ENCODE results near the gene GABBR1.

GABBR1 gene

GRCh38 chr6:29631209-29631810 is 1.7 kb downstream of the GABBR1 start:
- no peak overlapping the region for H3K27ac ChIP-seq (ENCODE audit: low read depth, low read length)
- H3K27me3 ChIP-seq (ENCODE audit: control insufficient read depth, insufficient read depth, low read length) = no peaks in the 10 kb centered on the region
- H3K4me1 ChIP-seq (ENCODE audit: control insufficient read depth, insufficient read depth, low read length) = peaks cover 45% of the 10 kb centered on the region
- H3K9ac ChIP-seq (ENCODE audit: low read length) = peak overlapping the region; percentile 75
- peak overlapping the region; percentile 64 for H3K4me3 ChIP-seq (ENCODE audit: low read depth, low read length)
- H3K36me3 ChIP-seq (ENCODE audit: control insufficient read depth, insufficient read depth, low read length) = no peaks in the 10 kb centered on the region
- H3K9me3 ChIP-seq (ENCODE audit: control insufficient read depth, insufficient read depth, low read depth, low read length) = no peaks in the 10 kb centered on the region

GRCh38 chr6:29630315-29630714 is 2.7 kb downstream of the GABBR1 start:
- H3K4me3 ChIP-seq (ENCODE audit: low read depth, low read length) = peak overlapping the region; percentile 64
- no peak overlapping the region for H3K27ac ChIP-seq (ENCODE audit: low read depth, low read length)
- no peaks in the 10 kb centered on the region for H3K36me3 ChIP-seq (ENCODE audit: control insufficient read depth, insufficient read depth, low read length)
- no peaks in the 10 kb centered on the region for H3K27me3 ChIP-seq (ENCODE audit: control insufficient read depth, insufficient read depth, low read length)
- H3K4me1 ChIP-seq (ENCODE audit: control insufficient read depth, insufficient read depth, low read length) = peaks cover 55% of the 10 kb centered on the region
- no peaks in the 10 kb centered on the region for H3K9me3 ChIP-seq (ENCODE audit: control insufficient read depth, insufficient read depth, low read depth, low read length)
- peak overlapping the region; percentile 18 for H3K9ac ChIP-seq (ENCODE audit: low read length)

DNA sequence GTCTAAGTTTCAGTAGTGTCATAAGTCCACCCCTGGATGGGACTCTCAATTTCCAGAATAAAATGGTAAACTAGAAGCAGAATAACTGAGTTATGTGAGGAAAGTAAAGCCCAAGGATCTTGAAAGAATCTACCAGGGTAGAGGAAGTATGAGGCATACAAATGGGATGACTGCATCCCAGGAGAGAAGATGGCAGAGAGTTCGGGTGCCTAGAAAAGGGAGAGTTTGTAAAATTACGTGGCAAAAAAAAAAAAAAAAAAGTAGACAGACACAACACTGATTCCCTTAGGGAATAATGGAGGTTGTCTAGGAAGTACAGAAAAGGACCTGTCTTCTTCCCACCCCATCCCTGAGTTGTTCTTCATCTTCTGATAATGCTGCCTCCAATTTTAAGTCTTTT is 3.4 kb downstream of the GABBR1 start:
- Histone ChIP-seq H3K4me1 (ENCODE audit: control insufficient read depth, insufficient read depth, low read length) (peaks cover 60% of the 10 kb centered on the region), H3K4me3 (ENCODE audit: low read depth, low read length) (peak overlapping the region; percentile 64), H3K27ac (ENCODE audit: low read depth, low read length) (no peak overlapping the region), H3K27me3 (ENCODE audit: control insufficient read depth, insufficient read depth, low read length) (no peaks in the 10 kb centered on the region), H3K9ac (ENCODE audit: low read length) (no peak overlapping the region), H3K36me3 (ENCODE audit: control insufficient read depth, insufficient read depth, low read length) (no peaks in the 10 kb centered on the region), H3K9me3 (ENCODE audit: control insufficient read depth, insufficient read depth, low read depth, low read length) (no peaks in the 10 kb centered on the region)

DNA sequence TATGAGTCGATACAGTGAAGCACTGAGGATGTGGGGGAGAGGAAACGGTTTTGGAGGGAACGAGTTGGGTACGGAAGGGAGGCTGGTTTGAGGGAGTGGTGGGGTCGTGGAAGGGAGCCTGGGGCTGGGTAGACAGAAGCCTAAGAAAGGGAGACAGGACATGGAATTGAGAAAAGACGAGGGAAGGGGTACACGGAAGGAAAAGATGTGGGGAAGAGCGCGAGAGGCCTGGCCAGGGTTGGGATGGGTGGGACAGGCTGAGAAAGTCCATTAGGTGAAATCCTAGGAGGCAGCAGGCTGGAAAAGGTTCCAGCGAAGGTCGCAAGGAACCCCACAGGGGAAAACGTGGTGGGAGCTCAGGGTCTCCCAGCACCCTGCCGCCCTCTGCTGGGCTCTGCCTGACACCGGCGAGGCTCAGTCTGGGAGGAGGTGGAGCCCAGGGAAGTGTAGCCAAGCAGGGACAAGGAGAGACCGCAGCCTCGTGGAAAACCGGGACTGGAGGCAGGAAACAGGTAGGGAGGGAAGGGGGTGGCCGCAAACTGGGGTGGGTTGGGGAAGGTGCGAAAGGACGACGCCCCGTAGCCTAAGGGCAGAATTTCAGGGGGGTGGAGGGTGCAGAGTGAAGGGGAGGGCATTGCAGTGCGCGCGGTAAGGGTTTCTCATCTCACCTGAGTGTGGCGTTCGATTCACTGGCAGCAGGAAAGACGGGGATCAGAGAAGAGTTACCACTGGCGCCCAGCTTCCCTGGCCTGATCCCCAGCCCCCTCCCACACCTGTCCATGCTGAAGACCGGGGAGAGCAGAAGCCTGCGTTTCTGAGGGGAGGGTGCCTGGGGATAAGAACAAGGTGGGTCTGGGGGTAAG is 4.3 kb downstream of the GABBR1 start:
- Histone ChIP-seq H3K4me1 (ENCODE audit: control insufficient read depth, insufficient read depth, low read length) (peaks cover 60% of the 10 kb centered on the region), H3K9me3 (ENCODE audit: control insufficient read depth, insufficient read depth, low read depth, low read length) (no peaks in the 10 kb centered on the region), H3K9ac (ENCODE audit: low read length) (peak overlapping the region; percentile 75), H3K4me3 (ENCODE audit: low read depth, low read length) (peak overlapping the region; percentile 64), H3K27me3 (ENCODE audit: control insufficient read depth, insufficient read depth, low read length) (no peaks in the 10 kb centered on the region), H3K36me3 (ENCODE audit: control insufficient read depth, insufficient read depth, low read length) (peaks cover 6% of the 10 kb centered on the region), H3K27ac (ENCODE audit: low read depth, low read length) (peak overlapping the region; percentile 17; the same call in 1 of the 2 replicates)

- peaks cover 13% of the 10 kb centered on the region for H3K36me3 ChIP-seq (ENCODE audit: control insufficient read depth, insufficient read depth, low read length)
- peak overlapping the region; percentile 71 for H3K4me3 ChIP-seq (ENCODE audit: low read depth, low read length)
- no peaks in the 10 kb centered on the region for H3K27me3 ChIP-seq (ENCODE audit: control insufficient read depth, insufficient read depth, low read length)
- H3K27ac ChIP-seq (ENCODE audit: low read depth, low read length) = peak overlapping the region; percentile 84; the same call in 1 of the 2 replicates
- H3K9ac ChIP-seq (ENCODE audit: low read length) = peak overlapping the region; percentile 79
- H3K9me3 ChIP-seq (ENCODE audit: control insufficient read depth, insufficient read depth, low read depth, low read length) = no peaks in the 10 kb centered on the region
- peaks cover 67% of the 10 kb centered on the region for H3K4me1 ChIP-seq (ENCODE audit: control insufficient read depth, insufficient read depth, low read length)
Observed at GRCh38 chr6:29627755-29628418, 5.1 kb downstream of the GABBR1 start.

DNA sequence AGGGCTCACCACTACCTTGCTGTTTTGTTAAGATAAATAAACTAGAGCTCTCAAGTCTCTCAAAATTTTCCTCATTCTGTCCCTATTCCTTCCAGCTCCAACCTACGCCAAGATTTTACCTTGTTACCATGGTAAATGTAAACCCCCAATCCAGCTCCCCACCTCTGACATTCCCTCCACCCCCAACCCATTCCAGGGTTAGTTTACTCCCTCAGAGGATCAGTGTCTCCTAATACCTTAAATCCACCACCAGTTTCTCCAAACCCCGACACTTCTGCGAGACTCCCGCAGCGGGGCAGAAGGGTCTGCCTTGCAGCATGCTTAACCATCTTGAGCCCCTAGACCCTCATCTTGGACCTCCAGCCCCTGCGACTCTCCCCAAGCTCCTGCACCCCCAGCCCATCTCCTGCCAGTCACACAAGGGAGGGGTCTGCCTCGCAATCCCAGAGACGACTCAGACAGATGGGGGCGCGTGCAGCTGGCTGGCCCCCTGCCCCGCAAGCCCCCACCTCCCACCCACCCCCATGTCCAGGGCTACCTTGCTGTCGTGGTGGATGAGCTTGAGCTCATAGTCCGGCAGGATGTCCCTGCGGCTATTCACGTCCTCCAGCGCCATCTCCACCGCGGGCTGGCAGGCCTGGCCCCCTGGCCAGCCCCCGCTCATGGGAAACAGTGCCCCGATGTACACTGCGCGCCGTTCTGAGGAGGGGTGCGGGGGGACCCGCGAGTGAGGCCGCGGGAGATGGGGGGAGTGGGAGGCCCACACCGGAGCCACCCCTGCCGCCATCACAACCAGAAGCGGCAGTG is 5.8 kb downstream of the GABBR1 start:
- no peaks in the 10 kb centered on the region for H3K27me3 ChIP-seq (ENCODE audit: control insufficient read depth, insufficient read depth, low read length)
- peaks cover 21% of the 10 kb centered on the region for H3K36me3 ChIP-seq (ENCODE audit: control insufficient read depth, insufficient read depth, low read length)
- peak overlapping the region; percentile 71 for H3K4me3 ChIP-seq (ENCODE audit: low read depth, low read length)
- peak overlapping the region; percentile 79 for H3K9ac ChIP-seq (ENCODE audit: low read length)
- peaks cover 75% of the 10 kb centered on the region for H3K4me1 ChIP-seq (ENCODE audit: control insufficient read depth, insufficient read depth, low read length)
- H3K9me3 ChIP-seq (ENCODE audit: control insufficient read depth, insufficient read depth, low read depth, low read length) = no peaks in the 10 kb centered on the region
- H3K27ac ChIP-seq (ENCODE audit: low read depth, low read length) = peak overlapping the region; percentile 84; the same call in 1 of the 2 replicates

GRCh38 chr6:29625337-29625930 is 7.5 kb downstream of the GABBR1 start:
- H3K4me3 ChIP-seq (ENCODE audit: low read depth, low read length) = peak overlapping the region; percentile 71
- peaks cover 64% of the 10 kb centered on the region for H3K4me1 ChIP-seq (ENCODE audit: control insufficient read depth, insufficient read depth, low read length)
- peaks cover 38% of the 10 kb centered on the region for H3K36me3 ChIP-seq (ENCODE audit: control insufficient read depth, insufficient read depth, low read length)
- H3K27me3 ChIP-seq (ENCODE audit: control insufficient read depth, insufficient read depth, low read length) = no peaks in the 10 kb centered on the region
- peak overlapping the region; percentile 79 for H3K9ac ChIP-seq (ENCODE audit: low read length)
- no peaks in the 10 kb centered on the region for H3K9me3 ChIP-seq (ENCODE audit: control insufficient read depth, insufficient read depth, low read depth, low read length)
- peak overlapping the region; percentile 52; the same call in 1 of the 2 replicates for H3K27ac ChIP-seq (ENCODE audit: low read depth, low read length)

GRCh38 chr6:29624520-29624961 is 8.4 kb downstream of the GABBR1 start:
- H3K9ac ChIP-seq (ENCODE audit: low read length) = peak overlapping the region; percentile 79
- peak overlapping the region; percentile 52; the same call in 1 of the 2 replicates for H3K27ac ChIP-seq (ENCODE audit: low read depth, low read length)
- peaks cover 47% of the 10 kb centered on the region for H3K36me3 ChIP-seq (ENCODE audit: control insufficient read depth, insufficient read depth, low read length)
- peak overlapping the region; percentile 71 for H3K4me3 ChIP-seq (ENCODE audit: low read depth, low read length)
- H3K27me3 ChIP-seq (ENCODE audit: control insufficient read depth, insufficient read depth, low read length) = no peaks in the 10 kb centered on the region
- H3K4me1 ChIP-seq (ENCODE audit: control insufficient read depth, insufficient read depth, low read length) = peaks cover 57% of the 10 kb centered on the region
- H3K9me3 ChIP-seq (ENCODE audit: control insufficient read depth, insufficient read depth, low read depth, low read length) = no peaks in the 10 kb centered on the region

GRCh38 chr6:29620630-29621029 is 12.4 kb downstream of the GABBR1 start:
- H3K9me3 ChIP-seq (ENCODE audit: control insufficient read depth, insufficient read depth, low read depth, low read length) = no peaks in the 10 kb centered on the region
- peaks cover 39% of the 10 kb centered on the region for H3K4me1 ChIP-seq (ENCODE audit: control insufficient read depth, insufficient read depth, low read length)
- peaks cover 84% of the 10 kb centered on the region for H3K36me3 ChIP-seq (ENCODE audit: control insufficient read depth, insufficient read depth, low read length)
- no peak overlapping the region for H3K4me3 ChIP-seq (ENCODE audit: low read depth, low read length)
- H3K9ac ChIP-seq (ENCODE audit: low read length) = no peak overlapping the region
- H3K27ac ChIP-seq (ENCODE audit: low read depth, low read length) = no peak overlapping the region
- H3K27me3 ChIP-seq (ENCODE audit: control insufficient read depth, insufficient read depth, low read length) = no peaks in the 10 kb centered on the region

- peaks cover 29% of the 10 kb centered on the region for H3K4me1 ChIP-seq (ENCODE audit: control insufficient read depth, insufficient read depth, low read length)
- H3K9me3 ChIP-seq (ENCODE audit: control insufficient read depth, insufficient read depth, low read depth, low read length) = no peaks in the 10 kb centered on the region
- no peaks in the 10 kb centered on the region for H3K27me3 ChIP-seq (ENCODE audit: control insufficient read depth, insufficient read depth, low read length)
Observed at GRCh38 chr6:29619578-29620160, 13.3 kb downstream of the GABBR1 start.

More at GRCh38 chr6:29619578-29620160, 13.3 kb downstream of the GABBR1 start:
- no peak overlapping the region for H3K9ac ChIP-seq (ENCODE audit: low read length)
- H3K4me3 ChIP-seq (ENCODE audit: low read depth, low read length) = no peak overlapping the region
- peaks cover 93% of the 10 kb centered on the region for H3K36me3 ChIP-seq (ENCODE audit: control insufficient read depth, insufficient read depth, low read length)
- no peak overlapping the region for H3K27ac ChIP-seq (ENCODE audit: low read depth, low read length)

All from HUES6 (cell line).